GM21528 (cell line): ENCODE results near the gene NOC4L.
"Not testable (repeated sequence)": the region's sequence is repeated elsewhere in the genome, so short reads cannot be mapped to it uniquely, and the experiment has no call there.

Source experiments
- ATAC-seq: cut with Tn5 transposase; IDR thresholded peaks from one replicate; pipeline ENCODE4 v1.9.1; 2021; ENCODE audit warnings: mild to moderate bottlenecking, moderate library complexity; ENCODE audit not compliant: unreplicated experiment, low FRiP score

The NOC4L gene

DNA sequence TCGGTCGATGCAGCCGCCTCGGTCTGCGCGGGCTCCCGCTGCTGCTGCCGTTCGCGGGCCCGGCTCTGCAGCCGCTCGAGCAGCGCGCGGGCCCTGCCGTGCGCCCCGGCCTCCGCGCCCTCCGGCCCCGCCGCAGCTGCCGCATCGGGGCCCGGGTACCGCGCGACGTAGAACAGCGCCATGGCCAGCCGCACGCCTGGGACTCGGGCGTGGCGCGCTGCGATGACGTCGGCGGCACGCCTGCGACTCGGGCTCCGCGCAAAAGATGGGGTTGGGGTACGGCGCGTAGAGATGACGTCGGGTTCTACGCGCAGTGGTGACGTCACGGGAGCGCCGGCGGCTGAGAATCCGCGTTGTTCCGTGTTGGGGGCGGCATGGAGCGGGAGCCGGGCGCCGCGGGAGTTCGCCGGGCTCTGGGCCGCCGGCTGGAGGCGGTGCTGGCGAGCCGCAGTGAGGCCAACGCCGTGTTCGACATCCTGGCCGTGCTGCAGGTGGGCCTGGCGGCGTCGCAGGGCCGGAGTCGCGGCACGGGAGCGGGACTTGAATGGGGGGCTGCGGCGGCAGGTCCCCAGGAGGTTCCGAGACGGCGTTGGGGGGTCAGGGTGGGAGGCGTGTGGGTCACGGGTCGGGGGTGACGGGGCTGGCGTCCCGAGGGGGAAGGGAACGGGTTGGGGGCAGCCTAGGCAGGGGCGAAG, at the start of gene NOC4L, which contains the start of gene DDX51:
TSS of gene NOC4L (plus strand) at position 343 of the 695 bp plus-strand sequence. CDS start at position 375, 32 bp downstream.
TSS of gene DDX51 (minus strand) at position 205 of the 695 bp plus-strand sequence. CDS start at position 182, 23 bp downstream.
- ATAC-seq: peak; percentile 71

DNA sequence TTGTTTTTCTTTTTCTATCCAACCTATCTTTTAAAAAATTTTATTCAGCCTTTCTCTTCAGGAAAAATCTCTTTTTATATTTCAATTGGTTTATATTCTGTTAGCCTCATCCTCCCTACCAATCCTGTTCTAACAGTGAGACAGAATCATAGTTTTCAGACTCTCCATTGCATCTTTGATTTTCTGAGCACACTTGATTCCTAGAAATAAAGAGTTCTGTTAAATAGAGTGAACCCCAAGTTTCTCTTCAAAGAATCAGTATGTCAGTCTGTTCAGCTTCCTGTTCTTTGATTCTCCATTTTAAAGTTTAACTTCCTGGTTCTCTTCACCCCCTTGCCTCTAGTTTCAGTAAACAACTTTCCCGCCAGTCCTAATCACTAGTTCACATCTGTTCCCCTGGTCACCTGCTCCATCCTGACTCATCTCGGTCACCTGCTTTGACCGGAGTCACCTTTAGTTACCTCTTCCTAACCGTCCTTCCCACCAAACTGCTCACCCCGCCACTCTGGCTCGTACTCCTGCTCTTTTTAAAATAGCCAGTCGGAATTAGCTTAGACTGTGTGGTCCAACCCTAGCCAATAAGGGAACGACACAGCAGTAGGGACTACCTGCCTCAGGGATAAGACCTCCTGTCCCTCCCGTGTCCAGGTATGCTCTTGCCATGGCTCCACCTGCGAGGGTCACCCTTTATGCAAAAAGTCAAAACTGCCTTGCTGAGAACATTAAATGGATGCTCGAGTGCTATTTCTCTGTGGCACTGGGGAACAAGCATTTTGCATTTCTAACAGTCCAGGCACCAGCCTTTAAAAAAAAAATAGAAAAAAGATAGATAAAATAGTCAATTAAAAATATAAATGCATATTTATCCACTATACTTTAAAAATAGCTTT, 48.5 kb upstream of the NOC4L start:
- no peak for ATAC-seq

DNA sequence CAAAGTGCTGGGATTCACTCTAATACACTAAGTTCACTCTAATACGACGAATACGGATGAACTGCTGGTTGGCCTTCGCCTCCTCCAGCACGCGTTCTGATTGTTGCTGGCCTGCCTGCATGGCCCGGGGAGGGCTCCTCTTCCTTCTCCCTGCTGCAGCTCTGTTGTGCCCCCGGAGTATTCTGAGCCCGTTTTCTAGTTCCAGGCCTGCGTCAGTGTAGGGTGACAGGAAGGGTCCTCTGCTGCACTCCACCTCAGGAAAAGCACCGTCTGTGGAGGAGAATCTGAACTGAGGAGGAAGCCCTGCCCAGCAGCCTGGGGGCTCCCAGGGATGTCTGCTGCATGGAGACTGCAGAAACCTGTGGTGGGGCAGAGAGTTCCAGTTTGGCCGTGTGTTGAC, 44.5 kb upstream of the NOC4L start:
- no peak for ATAC-seq

DNA sequence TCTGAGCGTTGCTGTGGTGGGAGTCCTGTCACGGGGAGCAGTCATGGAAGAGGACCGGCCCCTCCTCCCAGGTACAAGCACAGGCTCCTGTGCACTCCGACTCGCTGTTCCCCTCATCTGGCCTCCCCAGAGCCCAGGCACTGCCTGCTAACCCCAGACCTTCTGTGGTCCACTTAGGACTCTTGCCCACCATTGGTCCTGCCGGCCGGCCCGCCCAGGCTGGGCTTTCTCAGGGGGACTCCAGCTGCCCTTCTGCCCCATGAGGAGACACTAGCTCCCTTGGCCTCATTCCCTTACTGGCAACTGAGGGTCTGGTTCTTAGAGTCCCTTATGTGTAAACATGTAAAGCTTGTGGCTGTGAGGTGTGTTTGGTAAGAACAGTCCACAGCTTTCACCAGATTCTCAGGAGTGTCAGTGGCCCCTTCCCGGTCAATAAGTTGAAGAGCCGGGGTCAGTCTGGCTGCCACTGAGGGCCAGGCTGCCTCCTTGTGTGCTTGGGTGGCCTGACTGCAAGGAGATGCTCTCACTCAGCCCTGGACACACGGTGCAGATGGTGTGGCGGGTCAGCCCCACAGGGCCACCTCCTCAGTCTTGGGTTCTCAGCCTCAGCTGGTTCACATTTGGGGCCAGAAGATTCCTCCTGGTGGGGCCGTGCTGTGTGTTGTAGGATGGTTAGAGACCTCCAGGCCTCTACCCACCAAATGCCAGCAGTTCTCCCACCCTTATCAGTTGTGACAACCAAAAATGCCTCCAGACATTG, 43.8 kb upstream of the NOC4L start:
- no peak for ATAC-seq

DNA sequence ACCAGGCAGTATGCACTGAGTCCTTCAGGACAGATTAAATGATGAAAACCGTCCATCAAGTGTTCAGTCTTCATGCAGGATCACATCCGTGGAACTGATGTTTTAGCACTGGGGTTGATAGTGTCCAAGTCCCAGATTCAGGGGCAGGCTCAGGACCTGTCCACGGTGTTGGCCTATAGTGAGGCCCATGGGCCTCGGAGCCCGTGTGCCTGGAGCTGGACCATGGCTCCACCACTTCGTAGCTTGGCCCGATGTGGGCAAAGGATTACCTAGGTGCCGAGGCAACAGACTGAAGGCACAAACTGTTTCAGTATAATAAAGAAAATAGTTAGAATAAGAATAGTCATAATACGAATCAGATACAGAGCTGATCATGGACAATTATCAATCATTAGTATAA, 42.0 kb upstream of the NOC4L start:
- ATAC-seq: no peak

DNA sequence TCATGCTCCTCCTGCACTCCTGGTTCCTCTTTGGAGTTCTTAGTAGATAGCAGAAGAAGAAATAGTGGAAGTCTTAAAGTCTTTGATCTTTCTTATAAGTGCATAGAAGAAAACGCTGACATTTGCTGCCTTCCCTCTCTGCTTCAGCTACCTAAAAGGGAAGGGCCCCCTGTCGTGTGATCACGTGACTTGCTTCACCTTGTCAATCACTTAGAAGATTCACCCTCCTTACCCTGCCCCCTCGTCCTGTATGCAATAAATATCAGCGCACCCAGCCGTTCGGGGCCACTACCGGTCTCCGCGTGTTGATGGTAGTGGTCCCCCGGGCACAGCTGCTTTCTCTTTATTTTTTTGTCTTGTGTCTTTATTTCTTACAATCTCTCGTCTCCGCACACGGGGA, 41.2 kb upstream of the NOC4L start:
- not testable (repeated sequence) for ATAC-seq

DNA sequence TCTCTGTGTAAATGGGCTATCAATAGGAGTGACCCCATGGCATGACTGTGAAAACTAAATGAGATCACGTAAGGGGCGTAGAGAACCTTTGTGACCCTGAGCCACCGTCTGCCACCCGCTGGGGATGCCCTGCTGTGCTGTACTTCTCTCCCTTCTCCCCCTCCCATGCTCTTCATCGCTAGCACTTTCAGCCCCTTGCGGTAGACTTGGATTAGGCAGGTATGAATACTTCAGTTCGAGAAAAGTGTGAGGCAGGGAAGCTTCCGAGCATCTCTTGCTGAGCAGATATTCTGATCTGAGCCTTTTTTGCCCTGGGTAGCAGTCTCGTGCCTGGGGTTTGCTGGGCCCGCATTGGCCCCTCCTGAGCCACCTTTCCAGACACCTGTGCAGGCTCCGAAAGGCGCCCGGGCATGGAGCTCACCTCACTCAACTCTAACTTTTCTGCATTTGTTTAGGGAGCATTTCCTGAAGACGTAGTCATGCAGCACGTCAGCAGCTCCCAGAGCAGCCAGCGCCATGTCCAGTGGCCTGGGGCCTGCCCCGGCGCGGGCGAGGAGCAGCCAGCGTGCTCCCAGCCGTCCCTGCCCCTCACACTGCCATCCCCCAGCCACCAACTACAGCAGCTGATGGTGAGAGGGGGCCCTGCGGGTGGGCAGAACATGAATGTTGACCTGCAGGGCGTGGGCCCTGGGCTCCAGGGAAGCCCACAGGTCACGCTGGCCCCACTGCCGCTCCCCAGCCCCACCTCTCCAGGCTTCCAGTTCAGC, 40.5 kb upstream of the NOC4L start:
- no peak for ATAC-seq

DNA sequence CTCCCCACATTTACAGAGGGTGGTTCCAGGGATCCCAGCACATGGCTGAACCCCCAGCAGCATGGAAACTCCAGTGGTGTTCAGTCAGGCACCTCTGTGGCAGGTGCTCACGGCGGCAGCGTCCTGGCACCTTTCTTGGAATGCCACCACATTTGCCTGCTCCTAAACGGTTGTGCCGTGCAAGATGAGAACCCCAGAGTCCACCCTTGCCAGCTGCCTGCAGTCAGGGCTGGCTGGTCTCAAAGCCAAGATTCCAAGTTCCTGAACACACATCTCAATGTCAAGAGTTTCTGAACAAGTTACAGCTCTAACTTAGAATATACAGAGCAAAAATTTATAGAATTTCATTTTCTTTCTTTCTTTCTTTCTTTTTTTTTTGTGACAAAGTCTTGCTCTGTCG, 38.8 kb upstream of the NOC4L start:
- ATAC-seq: no peak

DNA sequence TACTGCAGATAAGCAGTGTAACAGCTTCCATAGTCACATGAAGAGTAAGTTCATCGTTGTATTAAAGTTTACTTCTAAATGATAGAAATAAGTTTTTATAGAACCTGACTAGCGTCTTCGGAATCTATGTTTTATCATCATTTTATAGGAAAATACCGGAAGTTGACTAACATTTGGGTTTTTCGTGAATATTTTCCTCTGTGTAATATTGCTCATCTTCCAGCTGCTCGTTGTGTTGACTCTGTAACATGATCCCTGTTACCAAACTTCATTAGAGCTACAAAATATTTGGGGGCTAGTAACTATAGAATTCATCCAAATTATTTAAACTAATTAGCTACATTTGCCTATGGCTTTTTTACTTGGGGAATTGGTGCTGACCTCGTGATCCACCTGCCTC, 37.3 kb upstream of the NOC4L start:
- ATAC-seq: no peak

DNA sequence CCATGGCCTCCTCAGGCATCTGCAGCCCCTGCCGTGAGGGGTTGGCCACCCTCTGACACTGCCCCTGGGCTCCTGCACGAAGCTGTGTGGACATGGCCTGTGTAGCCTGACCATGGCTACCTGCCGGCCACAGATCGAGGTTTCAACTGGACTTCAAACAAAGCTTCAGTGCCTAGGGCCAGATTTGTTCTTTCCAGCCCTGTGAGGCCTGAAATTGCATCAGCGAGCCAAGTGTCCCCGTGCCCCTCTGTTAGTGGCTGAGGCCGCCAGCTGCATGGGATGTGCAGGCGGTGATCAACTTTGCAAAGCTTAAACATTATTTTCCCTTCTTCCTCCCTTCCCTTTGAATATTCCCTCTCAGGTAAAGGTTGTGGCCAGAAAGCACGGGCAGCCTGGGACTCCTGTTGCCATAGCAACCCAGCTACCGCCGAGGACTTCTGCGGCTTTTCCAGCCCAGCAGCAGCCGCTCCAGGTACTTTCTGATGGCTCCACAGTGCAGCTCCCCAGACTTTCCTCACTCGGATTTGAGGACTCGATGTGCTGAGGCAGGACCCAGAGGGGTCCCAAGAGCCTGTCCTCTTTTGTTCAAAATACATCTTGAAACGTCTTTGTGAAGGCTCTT, 35.9 kb upstream of the NOC4L start:
- no peak for ATAC-seq

DNA sequence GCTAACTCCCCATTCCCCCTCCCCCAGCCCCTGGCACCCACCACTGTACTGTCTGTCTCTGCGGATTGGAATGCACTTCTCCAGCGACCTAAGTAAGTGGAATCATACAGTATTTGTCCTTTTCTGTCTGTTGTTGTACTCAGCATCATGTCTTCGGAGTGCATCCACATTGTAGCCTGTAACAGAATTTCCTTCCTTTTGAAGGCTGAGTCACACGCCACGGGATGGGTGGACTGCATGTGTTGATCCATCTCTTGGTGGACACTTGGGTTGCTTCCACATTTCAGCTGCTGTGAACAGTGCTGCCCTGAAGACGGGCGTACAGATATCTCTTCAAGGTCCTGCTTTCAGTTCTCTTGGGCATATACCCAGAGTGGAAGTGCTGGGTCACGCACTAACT, 34.5 kb upstream of the NOC4L start:
- no peak for ATAC-seq

DNA sequence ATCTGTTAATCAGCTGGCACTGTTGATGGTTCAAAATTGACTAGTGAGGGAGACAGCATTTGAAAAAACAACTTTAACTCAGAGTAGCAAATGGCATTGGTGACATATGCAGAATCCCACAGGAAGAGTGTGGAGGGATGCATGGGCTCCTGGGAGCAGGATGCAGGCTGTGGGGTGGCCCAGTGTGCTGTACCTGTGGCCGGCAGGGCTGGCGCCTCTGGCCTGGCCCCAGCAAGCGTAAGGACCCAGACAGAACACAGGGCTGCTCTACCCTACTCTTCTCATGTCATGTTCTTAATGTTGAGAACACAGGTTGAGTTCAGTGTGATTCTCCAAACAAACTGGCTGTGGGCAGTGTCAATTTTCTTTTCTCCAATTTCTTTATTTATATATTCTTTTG, 33.6 kb upstream of the NOC4L start:
- no peak for ATAC-seq

DNA sequence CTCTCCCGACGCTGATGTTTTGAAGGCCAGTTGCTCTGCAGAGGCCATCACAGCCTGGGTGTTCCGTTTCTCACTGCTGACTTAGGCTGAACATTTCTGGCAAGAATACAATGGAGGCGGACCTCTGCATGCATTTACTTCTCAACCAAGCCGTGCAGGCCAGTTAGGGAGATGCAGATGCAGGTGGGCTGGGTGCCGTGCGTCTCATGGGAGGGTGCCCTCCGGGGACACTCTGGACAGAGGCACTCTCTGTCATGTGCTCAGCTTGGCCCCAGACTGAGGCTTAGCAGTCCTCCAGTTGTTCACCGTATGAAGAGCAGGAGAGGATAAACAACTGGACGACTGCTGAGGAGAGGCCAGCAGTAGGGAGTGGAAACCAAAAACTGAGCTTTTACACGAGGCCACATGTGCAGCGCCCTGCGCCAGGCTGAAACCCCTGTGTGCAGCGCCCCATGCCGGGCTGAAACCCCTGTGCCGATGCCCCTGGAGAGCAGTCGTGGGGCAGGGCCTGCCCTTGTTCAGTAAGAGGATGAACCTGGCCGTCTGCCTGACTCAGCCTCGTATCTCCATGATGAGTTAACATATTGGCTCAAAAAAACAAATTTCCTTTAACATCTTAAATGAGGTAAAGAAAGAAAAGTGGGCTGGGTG, 32.5 kb upstream of the NOC4L start:
- ATAC-seq: no peak

DNA sequence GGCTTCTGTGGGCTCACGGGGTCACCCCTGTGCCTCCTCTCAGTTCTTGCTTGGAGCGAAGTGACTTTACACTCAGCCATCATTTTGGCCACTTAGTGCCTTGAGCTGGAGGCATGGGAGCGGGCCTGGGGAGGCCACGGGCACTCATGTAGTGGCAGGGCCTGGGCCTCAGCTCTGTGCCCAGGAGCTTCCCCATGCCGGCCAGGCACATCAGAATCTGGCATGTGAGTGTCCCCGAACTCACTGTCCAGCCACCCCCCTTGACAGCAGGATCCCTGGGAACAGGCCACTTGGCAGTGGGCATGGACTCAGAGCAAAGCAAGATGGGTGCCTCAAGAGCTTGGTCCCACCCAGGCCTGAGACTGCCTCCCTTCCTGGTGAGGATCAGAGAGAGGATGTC, 29.6 kb upstream of the NOC4L start:
- no peak for ATAC-seq

DNA sequence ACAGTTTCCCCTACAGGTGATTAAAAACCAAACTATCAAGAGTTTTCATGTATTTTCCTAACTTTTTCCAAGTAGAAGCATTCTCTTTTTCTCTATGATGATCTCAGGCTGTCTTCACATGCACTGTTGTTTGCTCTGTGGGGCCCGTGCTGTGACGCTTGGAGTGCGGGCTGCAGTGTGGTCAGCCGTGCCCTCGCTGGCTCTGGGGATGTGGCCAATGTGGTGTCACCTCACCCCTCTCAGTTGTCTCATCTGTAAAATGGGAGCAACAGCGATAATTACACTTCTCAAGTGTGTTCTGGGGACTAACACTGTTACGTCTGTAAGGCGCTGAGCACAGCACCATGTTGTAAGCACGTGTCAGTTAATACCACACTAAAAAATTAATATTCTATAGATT, 28.8 kb upstream of the NOC4L start:
- no peak for ATAC-seq

DNA sequence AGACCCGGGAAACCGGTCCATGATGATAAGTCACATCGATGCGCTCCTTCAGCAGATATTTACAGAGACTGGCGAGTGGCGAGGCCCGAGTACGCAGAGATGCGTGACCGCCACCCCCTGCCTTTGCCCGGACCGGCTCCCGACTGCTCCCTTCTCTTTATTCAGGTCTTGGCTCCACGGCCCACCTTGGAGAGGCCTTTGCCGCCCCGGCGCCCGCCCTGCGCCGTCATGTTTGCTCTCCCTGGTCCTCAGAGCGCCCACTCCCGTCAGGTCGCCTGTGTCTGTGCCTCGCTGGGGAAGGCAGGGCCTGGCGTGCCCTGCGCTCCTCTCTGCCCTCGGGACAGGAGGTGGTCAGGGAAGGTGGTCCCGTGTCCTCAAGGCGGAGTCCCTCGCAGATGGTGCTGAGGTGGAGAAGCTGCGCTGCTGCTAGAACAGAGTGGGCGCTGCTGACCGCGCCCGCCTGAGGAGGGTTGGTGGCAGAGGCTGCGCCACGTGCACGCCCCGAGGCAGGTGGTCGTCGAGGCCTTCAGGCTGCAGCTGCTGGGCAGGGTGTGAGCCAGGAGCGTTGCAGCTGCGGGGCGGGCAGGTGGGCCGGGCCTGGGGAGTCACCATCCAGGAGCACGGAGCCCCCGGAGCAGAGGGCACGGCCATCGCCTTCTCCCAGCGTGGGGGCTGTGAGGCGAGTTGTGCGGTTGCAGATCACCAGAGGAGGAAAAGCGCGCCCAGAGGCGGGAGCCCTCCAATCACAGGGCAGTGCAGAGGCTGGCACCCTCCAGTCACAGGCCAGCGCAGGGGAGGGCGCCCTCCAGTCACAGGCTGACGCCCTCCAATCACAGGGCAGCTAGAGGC, 27.3 kb upstream of the NOC4L start:
- ATAC-seq: no peak

DNA sequence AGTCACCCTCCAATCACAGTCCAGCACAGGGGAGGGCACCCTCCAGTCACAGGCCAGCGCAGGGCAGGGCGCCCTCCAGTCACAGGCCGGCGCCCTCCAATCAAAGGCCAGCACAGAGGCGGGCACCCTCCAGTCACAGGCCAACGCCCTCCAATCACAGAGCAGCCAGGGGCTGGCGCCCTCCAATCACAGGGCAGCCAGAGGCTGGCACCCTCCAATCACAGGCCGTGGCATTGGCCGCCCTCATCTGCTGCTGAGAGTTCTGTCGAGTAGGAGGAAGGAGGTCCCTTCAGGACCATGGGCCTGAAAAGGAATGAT, 26.7 kb upstream of the NOC4L start:
- no peak for ATAC-seq

DNA sequence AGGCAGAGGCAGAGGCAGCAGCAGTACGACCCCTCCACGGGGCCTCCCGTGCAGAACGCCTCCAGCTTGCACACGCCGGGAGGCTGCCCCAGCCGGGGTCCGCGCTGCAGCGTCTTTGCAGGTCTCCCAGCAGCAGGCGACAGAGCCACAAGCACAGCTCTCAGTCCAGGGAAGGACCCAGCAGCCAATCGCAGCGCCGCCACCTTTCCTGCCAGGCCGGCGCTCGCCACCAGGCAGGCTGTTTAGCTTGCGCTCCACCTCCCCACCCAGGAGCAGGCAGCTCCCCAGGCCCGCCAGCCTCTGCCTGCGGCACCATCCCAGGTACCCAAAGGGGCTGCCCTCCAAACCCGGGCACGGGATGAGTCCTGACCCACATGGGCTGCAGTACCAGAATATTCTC, 25.4 kb upstream of the NOC4L start:
- ATAC-seq: no peak

DNA sequence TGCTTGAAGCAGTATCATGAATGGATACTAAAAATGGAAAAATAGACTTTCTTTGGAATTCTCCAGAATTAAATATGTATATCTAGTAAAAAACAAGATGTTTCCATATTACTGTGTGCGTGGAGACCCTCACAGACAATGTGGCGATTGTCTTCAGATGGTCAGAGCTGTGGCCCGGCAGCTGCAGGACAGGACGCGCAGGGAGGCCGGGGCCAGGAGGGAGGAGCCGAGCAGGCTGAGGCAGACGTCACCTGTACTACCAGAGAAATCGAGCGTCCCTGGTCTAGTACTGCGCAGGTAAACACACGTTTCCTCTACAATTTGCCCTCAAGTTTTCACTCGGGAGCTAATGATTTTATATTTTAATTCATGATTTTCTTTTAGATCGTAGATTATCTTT, 23.0 kb upstream of the NOC4L start:
- ATAC-seq: no peak
